Astrocyte (in vitro differentiated cells and primary cell): ENCODE data around the gene TRIM41. TPM values are rescaled to one million over a fixed set of nuclear protein-coding genes. Genes with fewer than 3 reads are reported as not detected.
A peak's percentile ranks its signal among the peaks of the same experiment; 100 is the strongest.

Source experiments
- DNase-seq: peaks from one replicate; pipeline ENCODE4 v3.0.0-alpha.2; 2010; ENCODE audit warnings: low read depth
- FAIRE-seq: peaks from 2 replicates; lab custom pipeline; 2011; peaks lifted over from hg19 to GRCh38; lab: Jason Lieb, UNC
- H2AFZ ChIP-seq: 2 replicates; pipeline ENCODE4 v1.6.0; 2012; ENCODE audit warnings: low read depth, low read length, inconsistent platforms
- H3K27ac ChIP-seq: 2 replicates; pipeline ENCODE4 v1.5.1; 2011; ENCODE audit warnings: low read depth, low read length, inconsistent platforms
- H3K27me3 ChIP-seq: 2 replicates; pipeline ENCODE4 v1.6.0; 2011; ENCODE audit warnings: low read length, inconsistent platforms; ENCODE audit not compliant: insufficient read depth
- H3K36me3 ChIP-seq: 2 replicates; pipeline ENCODE4 v1.5.1; 2011; ENCODE audit warnings: low read length, inconsistent platforms; ENCODE audit not compliant: insufficient read depth
- H3K4me1 ChIP-seq: 2 replicates; pipeline ENCODE4 v1.5.1; 2011; ENCODE audit warnings: low read length, inconsistent platforms; ENCODE audit not compliant: insufficient read depth
- H3K4me2 ChIP-seq: 2 replicates; pipeline ENCODE4 v1.6.0; 2012; ENCODE audit warnings: low read length, inconsistent platforms
- H3K4me3 ChIP-seq: 2 replicates; pipeline ENCODE4 v1.5.1; 2011; ENCODE audit warnings: low read depth, mild to moderate bottlenecking, low read length, inconsistent platforms; ENCODE audit not compliant: insufficient read depth
- H3K79me2 ChIP-seq: 2 replicates; pipeline ENCODE4 v1.6.0; 2012; ENCODE audit warnings: mild to moderate bottlenecking, low read length, inconsistent platforms; ENCODE audit not compliant: insufficient read depth
- H3K9ac ChIP-seq: 2 replicates; pipeline ENCODE4 v1.6.0; 2012; ENCODE audit warnings: mild to moderate bottlenecking, low read length, inconsistent platforms
- H3K9me3 ChIP-seq: 2 replicates; pipeline ENCODE4 v1.5.1; 2012; ENCODE audit warnings: low read depth, mild to moderate bottlenecking, low read length, inconsistent platforms; ENCODE audit not compliant: insufficient read depth
- H4K20me1 ChIP-seq: 2 replicates; pipeline ENCODE4 v1.6.0; 2012; ENCODE audit warnings: low read length, inconsistent platforms; ENCODE audit not compliant: insufficient read depth
- H3K27ac Mint-ChIP-seq: one replicate; pipeline ENCODE4 v1.8.0; 2021; ENCODE audit warnings: mild to moderate bottlenecking, mixed read lengths; ENCODE audit not compliant: unreplicated experiment
- H3K27me3 Mint-ChIP-seq: one replicate; pipeline ENCODE4 v1.8.0; 2021; ENCODE audit warnings: low read depth, mixed read lengths; ENCODE audit not compliant: unreplicated experiment
- H3K36me3 Mint-ChIP-seq: one replicate; pipeline ENCODE4 v1.8.0; 2021; ENCODE audit warnings: low read depth, mixed read lengths; ENCODE audit not compliant: unreplicated experiment
- H3K4me1 Mint-ChIP-seq: one replicate; pipeline ENCODE4 v1.8.0; 2021; ENCODE audit warnings: low read depth, mixed read lengths; ENCODE audit not compliant: unreplicated experiment
- H3K4me3 Mint-ChIP-seq: one replicate; pipeline ENCODE4 v1.8.0; 2021; ENCODE audit warnings: mild to moderate bottlenecking, moderate library complexity, mixed read lengths; ENCODE audit not compliant: unreplicated experiment
- H3K9me3 Mint-ChIP-seq: one replicate; pipeline ENCODE4 v1.8.0; 2021; ENCODE audit warnings: mild to moderate bottlenecking, mixed read lengths; ENCODE audit not compliant: unreplicated experiment
- EZH2 ChIP-seq: IDR thresholded peaks from 2 replicates; pipeline ENCODE4 v1.6.1; 2012; ENCODE audit warnings: mild to moderate bottlenecking, low read length, inconsistent platforms; ENCODE audit not compliant: insufficient read depth
- total RNA-seq: library from RNA; stranded (reverse); gene quantifications from 2 replicates; pipeline ENCODE4 v1.2.1, GENCODE V29; 2021
- TF ChIP-seq, protein P1 (sequence below): IDR thresholded peaks from 2 replicates; pipeline ENCODE4 v1.5.1; 2011; ENCODE audit warnings: low read depth, mild to moderate bottlenecking, inconsistent platforms, low read length, moderate library complexity; ENCODE audit not compliant: insufficient read depth

Gene TRIM41
- total RNA-seq, 1 donor from 2014 or later = 20.9 TPM

DNA sequence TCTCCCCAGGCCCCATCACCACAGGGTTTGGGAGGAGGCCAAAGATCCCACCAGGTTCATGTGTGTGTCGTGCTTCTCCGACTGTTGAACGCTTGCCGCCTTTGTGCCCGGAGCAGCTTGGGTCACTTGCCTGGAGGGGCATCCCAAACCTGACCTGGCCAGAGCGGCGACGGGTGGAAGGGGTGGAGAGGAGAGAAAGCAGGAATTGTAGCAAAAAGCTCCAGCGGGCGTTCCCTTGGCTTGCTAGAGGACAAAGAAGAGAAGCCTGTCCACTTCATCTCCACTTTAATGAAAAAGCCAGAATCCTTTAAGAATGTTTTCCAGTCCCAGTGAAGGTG is 2.9 kb upstream of the TRIM41 start:
- TF ChIP-seq, protein P1, sequence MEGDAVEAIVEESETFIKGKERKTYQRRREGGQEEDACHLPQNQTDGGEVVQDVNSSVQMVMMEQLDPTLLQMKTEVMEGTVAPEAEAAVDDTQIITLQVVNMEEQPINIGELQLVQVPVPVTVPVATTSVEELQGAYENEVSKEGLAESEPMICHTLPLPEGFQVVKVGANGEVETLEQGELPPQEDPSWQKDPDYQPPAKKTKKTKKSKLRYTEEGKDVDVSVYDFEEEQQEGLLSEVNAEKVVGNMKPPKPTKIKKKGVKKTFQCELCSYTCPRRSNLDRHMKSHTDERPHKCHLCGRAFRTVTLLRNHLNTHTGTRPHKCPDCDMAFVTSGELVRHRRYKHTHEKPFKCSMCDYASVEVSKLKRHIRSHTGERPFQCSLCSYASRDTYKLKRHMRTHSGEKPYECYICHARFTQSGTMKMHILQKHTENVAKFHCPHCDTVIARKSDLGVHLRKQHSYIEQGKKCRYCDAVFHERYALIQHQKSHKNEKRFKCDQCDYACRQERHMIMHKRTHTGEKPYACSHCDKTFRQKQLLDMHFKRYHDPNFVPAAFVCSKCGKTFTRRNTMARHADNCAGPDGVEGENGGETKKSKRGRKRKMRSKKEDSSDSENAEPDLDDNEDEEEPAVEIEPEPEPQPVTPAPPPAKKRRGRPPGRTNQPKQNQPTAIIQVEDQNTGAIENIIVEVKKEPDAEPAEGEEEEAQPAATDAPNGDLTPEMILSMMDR = no peak
- no peak for TF ChIP-seq EZH2
- H3K4me1 Mint-ChIP-seq = peaks cover 10% of the 10 kb centered on the region
- no peaks in the 10 kb centered on the region for H3K9me3 Mint-ChIP-seq
- Histone ChIP-seq H3K4me1 (peaks cover 26% of the 10 kb centered on the region), H3K4me3 (no peak overlapping the region), H3K9ac (no peak overlapping the region), H3K9me3 (no peaks in the 10 kb centered on the region), H2AFZ (no peak overlapping the region), H4K20me1 (peaks cover 5% of the 10 kb centered on the region), H3K79me2 (peaks cover 16% of the 10 kb centered on the region), H3K27me3 (no peaks in the 10 kb centered on the region), H3K36me3 (no peaks in the 10 kb centered on the region), H3K27ac (no peak overlapping the region), H3K4me2 (no peak overlapping the region)
- H3K36me3 Mint-ChIP-seq = no peaks in the 10 kb centered on the region
- H3K27me3 Mint-ChIP-seq = no peaks in the 10 kb centered on the region
- no peak overlapping the region for H3K4me3 Mint-ChIP-seq
- DNase-seq (no peak), FAIRE-seq (no peak)
- no peak overlapping the region for H3K27ac Mint-ChIP-seq

DNA sequence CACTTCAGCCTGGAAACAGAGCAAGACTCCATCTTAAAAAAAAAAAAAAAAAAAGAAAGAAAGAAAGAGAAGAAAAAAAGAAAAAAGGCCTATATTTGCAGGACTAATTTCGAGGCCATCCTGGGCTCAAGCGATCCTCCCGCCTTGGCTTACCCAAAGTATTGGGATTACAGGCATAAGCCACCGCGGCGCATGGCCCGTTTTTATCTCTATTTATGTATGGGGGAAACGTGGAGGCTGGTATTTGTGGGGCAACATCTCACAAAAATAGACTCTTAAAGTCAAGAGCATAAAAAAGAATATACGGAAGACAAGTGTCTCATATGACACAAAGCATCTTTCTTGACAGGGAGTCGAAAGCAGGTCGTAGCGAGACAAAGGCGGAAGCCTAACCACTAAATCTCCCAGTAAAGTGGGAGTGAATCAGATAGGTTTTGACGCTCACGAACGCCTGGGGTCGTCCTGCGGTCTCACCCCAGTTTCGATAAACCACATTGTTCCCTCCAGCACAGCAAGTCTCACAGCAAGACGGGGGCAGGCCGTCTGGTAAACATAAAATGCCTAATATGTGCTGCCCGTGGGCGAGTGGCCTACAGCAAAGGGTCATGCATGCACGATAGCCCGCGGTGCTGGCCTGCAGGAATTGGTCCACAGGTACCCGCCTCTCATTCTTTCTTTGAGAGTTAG is 1.8 kb upstream of the TRIM41 start:
- Mint-ChIP-seq H3K27ac (peak overlapping the region; percentile 99), H3K36me3 (no peaks in the 10 kb centered on the region), H3K4me1 (peaks cover 12% of the 10 kb centered on the region), H3K9me3 (no peaks in the 10 kb centered on the region), H3K4me3 (peak overlapping the region; percentile 94), H3K27me3 (no peaks in the 10 kb centered on the region)
- H3K36me3 ChIP-seq = no peaks in the 10 kb centered on the region
- peak overlapping the region; percentile 38 for H3K27ac ChIP-seq
- H3K4me2 ChIP-seq = peak overlapping the region; percentile 100
- H3K9me3 ChIP-seq = no peaks in the 10 kb centered on the region
- H3K4me1 ChIP-seq = peaks cover 26% of the 10 kb centered on the region
- FAIRE-seq = no peak
- no peaks in the 10 kb centered on the region for H3K27me3 ChIP-seq
- H3K79me2 ChIP-seq = peaks cover 25% of the 10 kb centered on the region
- H3K9ac ChIP-seq = no peak overlapping the region
- H3K4me3 ChIP-seq = no peak overlapping the region
- DNase-seq = no peak
- peaks cover 5% of the 10 kb centered on the region for H4K20me1 ChIP-seq
- peak overlapping the region; percentile 35 for H2AFZ ChIP-seq
- TF ChIP-seq, protein P1 = no peak
- TF ChIP-seq EZH2 = no peak
